ENCODE data around the gene SDCCAG8. TPM values are rescaled to one million over a fixed set of nuclear protein-coding genes. Genes with fewer than 3 reads are reported as not detected.
"Not testable (repeated sequence)": the region's sequence is repeated elsewhere in the genome, so short reads cannot be mapped to it uniquely, and the experiment has no call there.

SDCCAG8 gene
- total RNA-seq (10 to 100 TPM; 37.5 to 79.3 (median 55.1) TPM), polyA plus RNA-seq (10 to 100 TPM; 14.8 to 25.4 (median 18.9) TPM)
- long read RNA-seq, donor 1, partial matches to known transcripts = 0 of 1 reads
- long read RNA-seq, donor 1, other reads (novel, unspliced or antisense) = 0 of 1 reads
- long read RNA-seq, donor 2, partial matches to known transcripts = 5 of 6 reads
- long read RNA-seq, donor 2, other reads (novel, unspliced or antisense) = 0 of 6 reads

GRCh38 chr1:243255791-243256512 lies at the start of gene SDCCAG8:
SDCCAG8 (plus strand) TSS chr1:243256041; CDS start chr1:243256174, 133 bp downstream.
- 0 to 1% (median 0%) methylated on average over 12 to 32 of the region's 32 CpGs for WGBS, 5 donors
- Histone ChIP-seq H3K27me3 (replicated peaks in 1 of 7) (no peaks in the 10 kb centered on the region), H3K4me3 (peak within 1 kb of the TSS; percentile 44 to 97 (median 80)), H3K4me1 (peaks cover 22 to 73% (median 52%) of the 10 kb centered on the region in 6 donors), H3K27ac (peak within 1 kb of the TSS; percentile 97 to 99 (median 98)), H3K36me3 (no peaks in the 10 kb centered on the region), H3K9me3 (no peaks in the 10 kb centered on the region)
- intact Hi-C loops (cut with DNase I; ENCODE audit: low total_unique reads) = no loop called here
- peak; percentile 98 for DNase-seq
- TF ChIP-seq POLR2A (IDR thresholded peaks at IDR 0.05) = peak in 2 of 3 donors; percentile 21 to 48
- TF ChIP-seq CTCF (IDR thresholded peaks at IDR 0.05 in 8 of 11, conservative IDR thresholded peaks at IDR 0.05 in 3 of 11) = no peak
- TF ChIP-seq POLR2AphosphoS5 (IDR thresholded peaks at IDR 0.05) = peak; percentile 91 to 94 (median 93)

- intact Hi-C loops (cut with DNase I; ENCODE audit: low total_unique reads); H3K4me1 ChIP-seq; H3K4me3 ChIP-seq; DNase-seq; H3K27ac ChIP-seq; H3K9me3 ChIP-seq; H3K27me3 ChIP-seq (replicated peaks in 1 of 7): not testable (repeated sequence)
- WGBS, 5 donors = 72 to 83% (median 73%) methylated on average over 2 to 3 of the region's 3 CpGs
- peaks cover 0 to 50% (median 0%) of the 10 kb centered on the region in 6 donors for H3K36me3 ChIP-seq
These were observed 43.9 kb upstream of the SDCCAG8 start for GRCh38 chr1:243211984-243212383.

GRCh38 chr1:243213045-243213787 lies 42.6 kb upstream of the SDCCAG8 start:
- Histone ChIP-seq H3K4me1 (peaks cover 0 to 6% (median 0%) of the 10 kb centered on the region in 6 donors), H3K36me3 (peaks cover 0 to 57% (median 0%) of the 10 kb centered on the region in 6 donors), H3K27ac (no peak overlapping the region), H3K4me3 (no peak overlapping the region), H3K27me3 (replicated peaks in 1 of 7) (no peaks in the 10 kb centered on the region), H3K9me3 (no peaks in the 10 kb centered on the region)
- no peak for DNase-seq
- intact Hi-C loops (cut with DNase I; ENCODE audit: low total_unique reads) = no loop called here
- WGBS, 5 donors = 79 to 93% (median 87%) methylated on average over 4 of the region's 4 CpGs
- TF ChIP-seq POLR2AphosphoS5 (IDR thresholded peaks at IDR 0.05) = no peak

- H3K4me3 ChIP-seq; intact Hi-C loops (cut with DNase I; ENCODE audit: low total_unique reads); H3K27ac ChIP-seq; H3K4me1 ChIP-seq; H3K27me3 ChIP-seq (replicated peaks in 1 of 7); DNase-seq; H3K9me3 ChIP-seq: not testable (repeated sequence)
- 87 to 94% (median 88%) methylated on average over 11 to 12 of the region's 12 CpGs for WGBS, 5 donors
- peaks cover 0 to 61% (median 5%) of the 10 kb centered on the region in 6 donors for H3K36me3 ChIP-seq
These were observed 40.5 kb upstream of the SDCCAG8 start for GRCh38 chr1:243215276-243215875.

- Histone ChIP-seq H3K36me3 (peaks cover 3 to 66% (median 18%) of the 10 kb centered on the region in 6 donors), H3K4me1 (peaks cover 0 to 6% (median 0%) of the 10 kb centered on the region in 6 donors), H3K9me3 (no peaks in the 10 kb centered on the region), H3K27me3 (replicated peaks in 1 of 7) (no peaks in the 10 kb centered on the region), H3K27ac (no peak overlapping the region), H3K4me3 (no peak overlapping the region)
- 84 to 97% (median 94%) methylated on average over 2 of the region's 2 CpGs for WGBS, 5 donors
- intact Hi-C loops (cut with DNase I; ENCODE audit: low total_unique reads) = no loop called here
- DNase-seq = no peak
- TF ChIP-seq CTCF (IDR thresholded peaks at IDR 0.05 in 8 of 11, conservative IDR thresholded peaks at IDR 0.05 in 3 of 11) = no peak
- no peak for TF ChIP-seq POLR2AphosphoS5 (IDR thresholded peaks at IDR 0.05)
- TF ChIP-seq POLR2A (IDR thresholded peaks at IDR 0.05) = no peak
These were observed 39.1 kb upstream of the SDCCAG8 start for GRCh38 chr1:243216741-243217140.

Measured in spleen (tissue), 13 donors.